Measurements from ENCODE around the gene ST7L.

GRCh38 chr1:112583366-112583765, 35.6 kb downstream of the ST7L start:
- TF ChIP-seq CTCF (IDR thresholded peaks at IDR 0.05; ENCODE audit: borderline replicate concordance, extremely low read depth, low read length, poor library complexity, severe bottlenecking) (no peak), EZH2 (IDR thresholded peaks at IDR 0.05; ENCODE audit: borderline replicate concordance, low read depth, low read length, severe bottlenecking) (no peak)
